Skeletal muscle satellite cell (primary cell): ENCODE results near the gene ZNF584.
"Not testable (repeated sequence)": the region's sequence is repeated elsewhere in the genome, so short reads cannot be mapped to it uniquely, and the experiment has no call there.

ENCODE experiments used
- H3K27me3 ChIP-seq: 2 replicates; pipeline ENCODE4 v1.7.0; 2013; ENCODE audit warnings: low read length; ENCODE audit not compliant: control insufficient read depth, insufficient read depth
- H3K36me3 ChIP-seq: 2 replicates; pipeline ENCODE4 v1.7.0; 2013; ENCODE audit warnings: mild to moderate bottlenecking, control low read depth, low read length; ENCODE audit not compliant: insufficient read depth
- H3K4me1 ChIP-seq: 2 replicates; pipeline ENCODE4 v1.7.0; 2013; ENCODE audit warnings: low read length; ENCODE audit not compliant: control insufficient read depth, insufficient read depth
- H3K4me2 ChIP-seq: 2 replicates; pipeline ENCODE4 v1.7.0; 2013; ENCODE audit warnings: mild to moderate bottlenecking, low read length
- H3K4me3 ChIP-seq: 2 replicates; pipeline ENCODE4 v1.7.0; 2013; ENCODE audit warnings: low read length
- H3K9ac ChIP-seq: 2 replicates; pipeline ENCODE4 v1.7.0; 2013; ENCODE audit warnings: mild to moderate bottlenecking, low read depth, low read length, moderate library complexity
- H3K9me3 ChIP-seq: replicated peaks from 2 replicates; pipeline ENCODE4 v1.7.0; 2013; ENCODE audit warnings: mild to moderate bottlenecking, control low read depth, low read length

The ZNF584 gene

GRCh38 chr19:58417071-58417470 is 8.6 kb downstream of the ZNF584 start:
- Histone ChIP-seq H3K4me3 (no peak overlapping the region), H3K4me2 (no peak overlapping the region)

GRCh38 chr19:58428617-58429016 is 20.2 kb downstream of the ZNF584 start:
- Histone ChIP-seq H3K27me3 (no peaks in the 10 kb centered on the region), H3K9me3 (peaks cover 53% of the 10 kb centered on the region), H3K4me3 (no peak overlapping the region), H3K36me3 (peaks cover 37% of the 10 kb centered on the region), H3K4me1 (no peaks in the 10 kb centered on the region), H3K4me2 (no peak overlapping the region), H3K9ac (no peak overlapping the region)

More at GRCh38 chr19:58417071-58417470, 8.6 kb downstream of the ZNF584 start:
- H3K36me3 ChIP-seq: peaks cover 45% of the 10 kb centered on the region
- no peak overlapping the region for H3K9ac ChIP-seq
- H3K9me3 ChIP-seq: peaks cover 11% of the 10 kb centered on the region
- H3K27me3 ChIP-seq: no peaks in the 10 kb centered on the region
- H3K4me1 ChIP-seq: no peaks in the 10 kb centered on the region

GRCh38 chr19:58429745-58430144 is 21.3 kb downstream of the ZNF584 start:
- H3K9ac ChIP-seq: no peak overlapping the region
- no peaks in the 10 kb centered on the region for H3K4me1 ChIP-seq
- H3K9me3 ChIP-seq: peaks cover 64% of the 10 kb centered on the region
- H3K4me3 ChIP-seq: no peak overlapping the region
- no peaks in the 10 kb centered on the region for H3K27me3 ChIP-seq
- H3K4me2 ChIP-seq: no peak overlapping the region
- H3K36me3 ChIP-seq: peaks cover 49% of the 10 kb centered on the region

GRCh38 chr19:58434217-58434616 is 25.8 kb downstream of the ZNF584 start:
- H3K4me1 ChIP-seq: peaks cover 1% of the 10 kb centered on the region
- H3K36me3 ChIP-seq: peaks cover 80% of the 10 kb centered on the region
- H3K9me3 ChIP-seq: peaks cover 63% of the 10 kb centered on the region
- no peak overlapping the region for H3K4me2 ChIP-seq
- H3K9ac ChIP-seq: no peak overlapping the region
- H3K27me3 ChIP-seq: no peaks in the 10 kb centered on the region
- H3K4me3 ChIP-seq: no peak overlapping the region

- Histone ChIP-seq H3K27me3 (no peaks in the 10 kb centered on the region), H3K4me2 (peak within 1 kb of the TSS; percentile 91), H3K9me3 (peaks cover 11% of the 10 kb centered on the region), H3K9ac (peak within 1 kb of the TSS; percentile 88), H3K4me3 (peak within 1 kb of the TSS; percentile 84), H3K36me3 (peaks cover 30% of the 10 kb centered on the region), H3K4me1 (peaks cover 14% of the 10 kb centered on the region)
These were observed 31.4 kb downstream of the ZNF584 start, which contains the start of gene ZNF132 for GRCh38 chr19:58439576-58440554. TSS of gene ZNF132 (minus strand) at chr19:58440153. CDS start at chr19:58439821, 332 bp downstream.

- peaks cover 6% of the 10 kb centered on the region for H3K9me3 ChIP-seq
- H3K9ac ChIP-seq: peak overlapping the region; percentile 63
- H3K4me3 ChIP-seq: peak overlapping the region; percentile 84
- peaks cover 14% of the 10 kb centered on the region for H3K4me1 ChIP-seq
- peaks cover 23% of the 10 kb centered on the region for H3K36me3 ChIP-seq
- H3K27me3 ChIP-seq: no peaks in the 10 kb centered on the region
- peak overlapping the region; percentile 91 for H3K4me2 ChIP-seq
These were observed 32.1 kb downstream of the ZNF584 start for GRCh38 chr19:58440556-58440955.

GRCh38 chr19:58442986-58443385 is 34.5 kb downstream of the ZNF584 start:
- H3K4me3 ChIP-seq, H3K36me3 ChIP-seq, H3K4me2 ChIP-seq, H3K27me3 ChIP-seq, H3K9me3 ChIP-seq, H3K9ac ChIP-seq: not testable (repeated sequence)
- peaks cover 14% of the 10 kb centered on the region for H3K4me1 ChIP-seq

- not testable (repeated sequence) for H3K9ac ChIP-seq, H3K27me3 ChIP-seq, H3K36me3 ChIP-seq, H3K9me3 ChIP-seq, H3K4me2 ChIP-seq, H3K4me1 ChIP-seq, H3K4me3 ChIP-seq
These were observed 40.4 kb downstream of the ZNF584 start for GRCh38 chr19:58448860-58449259.

GRCh38 chr19:58449980-58450379 is 41.5 kb downstream of the ZNF584 start:
- H3K9ac ChIP-seq, H3K4me2 ChIP-seq, H3K9me3 ChIP-seq, H3K4me1 ChIP-seq, H3K36me3 ChIP-seq, H3K27me3 ChIP-seq, H3K4me3 ChIP-seq: not testable (repeated sequence)

- Histone ChIP-seq H3K9me3 (no peaks in the 10 kb centered on the region), H3K4me3 (peak overlapping the region; percentile 92), H3K9ac (peak overlapping the region; percentile 79), H3K36me3 (no peaks in the 10 kb centered on the region), H3K4me2 (peak overlapping the region; percentile 91), H3K4me1 (peaks cover 5% of the 10 kb centered on the region), H3K27me3 (no peaks in the 10 kb centered on the region)
These were observed 42.5 kb downstream of the ZNF584 start for GRCh38 chr19:58450856-58451357.

- no peaks in the 10 kb centered on the region for H3K27me3 ChIP-seq
- peak within 1 kb of the TSS; percentile 79 for H3K9ac ChIP-seq
- H3K4me3 ChIP-seq: peak within 1 kb of the TSS; percentile 92
- H3K4me1 ChIP-seq: peaks cover 5% of the 10 kb centered on the region
- no peaks in the 10 kb centered on the region for H3K9me3 ChIP-seq
- peaks cover 2% of the 10 kb centered on the region for H3K36me3 ChIP-seq
- H3K4me2 ChIP-seq: peak within 1 kb of the TSS; percentile 91
These were observed 43.1 kb downstream of the ZNF584 start, which contains the start of gene ZNF324B for GRCh38 chr19:58451358-58452101. TSS of gene ZNF324B (plus strand) at chr19:58451622. CDS start at chr19:58453702, 2,080 bp downstream.
